ENCODE measurements around the gene CCDC71. TPM values are rescaled to one million over a fixed set of nuclear protein-coding genes. Genes with fewer than 3 reads are reported as not detected.

Gene CCDC71
- total RNA-seq, 1 experiment from 2014 or later = 17.8 TPM

DNA sequence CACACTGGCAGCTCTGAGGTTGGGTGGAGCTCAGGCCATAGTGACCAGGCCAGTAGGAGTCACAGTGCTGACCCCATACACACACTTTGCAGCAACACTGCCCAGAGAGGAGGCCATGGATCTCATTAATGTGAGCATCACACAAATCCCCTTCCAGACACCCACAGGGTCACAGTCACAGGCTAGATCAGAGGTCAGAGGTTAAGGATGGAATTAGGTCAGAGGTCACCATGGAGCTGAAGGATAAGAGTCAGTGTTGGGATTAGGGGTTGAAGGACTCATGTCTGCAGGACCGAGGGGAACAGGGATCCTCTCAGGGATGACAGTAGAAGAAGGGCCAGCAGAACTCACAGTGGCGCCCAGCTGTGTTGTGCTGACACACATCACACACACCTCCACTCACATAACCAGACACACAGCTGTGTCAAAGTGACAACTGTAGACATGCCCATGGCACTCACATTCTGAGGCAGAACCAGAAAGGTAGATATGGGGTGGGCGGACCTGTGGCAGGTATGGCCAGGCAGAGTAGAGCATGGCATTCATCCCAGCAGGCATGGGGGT is 12.7 kb downstream of the CCDC71 start:
- H4K20me1 ChIP-seq (ENCODE audit: insufficient read depth) = no peaks in the 10 kb centered on the region
- no peak for TF ChIP-seq EZH2 (IDR thresholded peaks at IDR 0.05; ENCODE audit: low read depth)
- TF ChIP-seq, protein P1, sequence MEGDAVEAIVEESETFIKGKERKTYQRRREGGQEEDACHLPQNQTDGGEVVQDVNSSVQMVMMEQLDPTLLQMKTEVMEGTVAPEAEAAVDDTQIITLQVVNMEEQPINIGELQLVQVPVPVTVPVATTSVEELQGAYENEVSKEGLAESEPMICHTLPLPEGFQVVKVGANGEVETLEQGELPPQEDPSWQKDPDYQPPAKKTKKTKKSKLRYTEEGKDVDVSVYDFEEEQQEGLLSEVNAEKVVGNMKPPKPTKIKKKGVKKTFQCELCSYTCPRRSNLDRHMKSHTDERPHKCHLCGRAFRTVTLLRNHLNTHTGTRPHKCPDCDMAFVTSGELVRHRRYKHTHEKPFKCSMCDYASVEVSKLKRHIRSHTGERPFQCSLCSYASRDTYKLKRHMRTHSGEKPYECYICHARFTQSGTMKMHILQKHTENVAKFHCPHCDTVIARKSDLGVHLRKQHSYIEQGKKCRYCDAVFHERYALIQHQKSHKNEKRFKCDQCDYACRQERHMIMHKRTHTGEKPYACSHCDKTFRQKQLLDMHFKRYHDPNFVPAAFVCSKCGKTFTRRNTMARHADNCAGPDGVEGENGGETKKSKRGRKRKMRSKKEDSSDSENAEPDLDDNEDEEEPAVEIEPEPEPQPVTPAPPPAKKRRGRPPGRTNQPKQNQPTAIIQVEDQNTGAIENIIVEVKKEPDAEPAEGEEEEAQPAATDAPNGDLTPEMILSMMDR (conservative IDR thresholded peaks at IDR 0.05) = no peak
- H2AFZ ChIP-seq = no peak overlapping the region
- BruUV-seq (replicated peaks) = no TSS peak
- no peak for DNase-seq
- no peaks in the 10 kb centered on the region for H3K9me3 ChIP-seq (ENCODE audit: insufficient read depth, low read depth)
- no peaks in the 10 kb centered on the region for H3K36me3 ChIP-seq (ENCODE audit: low read depth)
- H3K79me2 ChIP-seq (ENCODE audit: low read depth) = no peaks in the 10 kb centered on the region
- no peaks in the 10 kb centered on the region for H3K27me3 ChIP-seq (ENCODE audit: insufficient read depth, low read depth)
- H3K4me3 ChIP-seq = no peak overlapping the region
- H3K27ac ChIP-seq = no peak overlapping the region
- POLR2A ChIA-PET (ENCODE audit: unreplicated experiment) = interaction anchor here (0.6 kb wide), 1 partner anchor 288 kb away, joined by 4 read pairs; no protein-coding TSS in a partner anchor
- H3K9me2 ChIP-seq (ENCODE audit: insufficient read depth) = no peaks in the 10 kb centered on the region
- no peaks in the 10 kb centered on the region for H3K4me1 ChIP-seq (replicated peaks; ENCODE audit: insufficient read depth)
- H3K4me2 ChIP-seq = no peak overlapping the region
- CTCF ChIA-PET = no interaction called here
- intact Hi-C loops (cut with micrococcal nuclease; ENCODE audit: unreplicated experiment) = no loop called here
- H3F3A ChIP-seq (ENCODE audit: insufficient read depth, low read depth) = peaks cover 5% of the 10 kb centered on the region; the same call in 1 of the 2 replicates

DNA sequence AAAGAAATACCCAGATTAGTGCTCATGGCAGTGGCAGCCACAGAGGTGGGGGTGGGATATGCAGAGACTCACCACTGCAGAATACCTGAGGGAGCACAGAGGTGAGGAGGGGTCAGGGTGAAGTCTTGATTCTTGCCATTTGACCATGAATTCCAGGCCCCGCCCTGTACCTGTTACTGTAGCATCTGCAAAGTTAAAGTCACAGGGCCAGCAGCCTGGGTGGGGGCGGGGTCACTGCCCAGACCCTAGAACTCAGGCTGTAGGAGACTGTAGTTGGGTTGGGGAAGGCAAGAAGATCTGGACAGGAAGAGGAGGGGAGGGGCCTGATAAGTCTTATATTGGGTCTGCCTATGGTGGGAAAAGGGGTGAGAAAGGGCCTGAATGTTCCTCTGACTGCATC is 14.5 kb downstream of the CCDC71 start:
- BruUV-seq (replicated peaks) = no TSS peak
- Histone ChIP-seq H3F3A (ENCODE audit: insufficient read depth, low read depth) (no peaks in the 10 kb centered on the region), H3K4me3 (no peak overlapping the region), H3K79me2 (ENCODE audit: low read depth) (no peaks in the 10 kb centered on the region), H3K27ac (no peak overlapping the region), H3K4me1 (replicated peaks; ENCODE audit: insufficient read depth) (no peaks in the 10 kb centered on the region), H2AFZ (no peak overlapping the region), H4K20me1 (ENCODE audit: insufficient read depth) (no peaks in the 10 kb centered on the region), H3K9me3 (ENCODE audit: insufficient read depth, low read depth) (no peaks in the 10 kb centered on the region), H3K9me2 (ENCODE audit: insufficient read depth) (no peaks in the 10 kb centered on the region), H3K27me3 (ENCODE audit: insufficient read depth, low read depth) (no peaks in the 10 kb centered on the region), H3K36me3 (ENCODE audit: low read depth) (no peaks in the 10 kb centered on the region), H3K4me2 (no peak overlapping the region)
- intact Hi-C loops (cut with micrococcal nuclease; ENCODE audit: unreplicated experiment) = no loop called here
- CTCF ChIA-PET = no interaction called here
- no peak for DNase-seq
- POLR2A ChIA-PET (ENCODE audit: unreplicated experiment) = no interaction called here
- TF ChIP-seq EZH2 (IDR thresholded peaks at IDR 0.05; ENCODE audit: low read depth) = no peak
- TF ChIP-seq, protein P1 (conservative IDR thresholded peaks at IDR 0.05) = no peak

DNA sequence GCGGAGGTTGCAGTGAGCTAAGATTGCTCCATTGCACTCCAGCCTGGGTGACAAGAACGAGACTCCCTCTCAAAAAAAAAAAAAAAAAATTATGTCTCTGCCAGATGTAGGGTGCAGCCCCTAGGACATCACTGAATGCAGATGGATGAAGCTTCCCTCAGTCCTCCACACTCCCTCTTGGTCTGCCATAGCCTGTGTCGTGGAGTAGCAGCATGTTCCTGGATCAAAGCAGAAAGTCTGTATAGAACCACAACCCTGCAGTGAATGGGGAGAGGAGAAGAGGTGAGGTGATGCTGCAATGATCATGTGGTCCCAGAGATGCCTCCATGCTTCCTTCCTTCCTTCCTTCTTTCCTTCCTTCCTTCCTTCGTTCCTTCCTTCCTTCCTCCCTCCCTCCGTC is 18.0 kb downstream of the CCDC71 start:
- Histone ChIP-seq H3K27ac (no peak overlapping the region), H4K20me1 (ENCODE audit: insufficient read depth) (no peaks in the 10 kb centered on the region), H3K9me2 (ENCODE audit: insufficient read depth) (no peaks in the 10 kb centered on the region), H3K36me3 (ENCODE audit: low read depth) (no peaks in the 10 kb centered on the region), H3K79me2 (ENCODE audit: low read depth) (no peaks in the 10 kb centered on the region), H3K27me3 (ENCODE audit: insufficient read depth, low read depth) (no peaks in the 10 kb centered on the region), H3K4me1 (replicated peaks; ENCODE audit: insufficient read depth) (no peaks in the 10 kb centered on the region), H3K4me2 (no peak overlapping the region), H2AFZ (no peak overlapping the region), H3K4me3 (no peak overlapping the region), H3K9me3 (ENCODE audit: insufficient read depth, low read depth) (no peaks in the 10 kb centered on the region), H3F3A (ENCODE audit: insufficient read depth, low read depth) (no peaks in the 10 kb centered on the region)
- CTCF ChIA-PET = no interaction called here
- intact Hi-C loops (cut with micrococcal nuclease; ENCODE audit: unreplicated experiment) = no loop called here
- POLR2A ChIA-PET (ENCODE audit: unreplicated experiment) = no interaction called here
- BruUV-seq (replicated peaks) = no TSS peak
- TF ChIP-seq, protein P1 (conservative IDR thresholded peaks at IDR 0.05) = no peak
- TF ChIP-seq EZH2 (IDR thresholded peaks at IDR 0.05; ENCODE audit: low read depth) = no peak
- no peak for DNase-seq
